Measurements from ENCODE around the gene SALL1. TPM values are rescaled to one million over a fixed set of nuclear protein-coding genes. Genes with fewer than 3 reads are reported as not detected.

Gene SALL1
- total and polyA plus RNA-seq, 2 of the 13 experiments (the other 11 are each of a cell fraction or from before 2014, with no cell fraction given) = 6.6 to 12.3 TPM

DNA sequence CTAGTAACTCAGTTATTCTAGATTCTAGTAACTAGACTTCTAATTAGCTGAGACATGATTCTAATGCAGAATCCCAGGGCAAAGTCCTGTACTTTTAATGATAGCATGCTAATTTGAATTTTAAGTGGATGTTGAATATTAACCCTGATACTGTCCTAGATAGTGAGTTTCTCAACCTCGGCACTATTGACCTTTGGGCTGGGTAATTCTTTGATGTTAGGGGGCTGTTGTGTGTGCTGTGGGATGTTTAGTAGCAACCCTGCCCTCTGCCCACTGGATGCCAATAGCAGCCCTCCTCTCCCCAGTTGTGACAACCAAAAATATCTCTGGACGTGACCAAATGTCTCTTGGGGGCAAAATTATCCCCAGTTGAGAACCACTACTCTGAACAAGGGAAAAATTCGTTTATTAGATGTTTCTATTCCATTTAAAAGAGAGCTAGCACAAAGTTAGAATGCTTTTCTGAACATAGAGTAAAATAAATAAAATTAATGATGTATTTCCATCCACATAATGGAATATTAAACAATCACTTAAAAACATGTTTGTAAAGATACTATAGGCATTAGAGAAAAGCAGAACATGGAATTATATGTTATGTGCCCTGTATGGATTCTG is 30.2 kb downstream of the SALL1 start (continued):
- TF ChIP-seq, protein P1, sequence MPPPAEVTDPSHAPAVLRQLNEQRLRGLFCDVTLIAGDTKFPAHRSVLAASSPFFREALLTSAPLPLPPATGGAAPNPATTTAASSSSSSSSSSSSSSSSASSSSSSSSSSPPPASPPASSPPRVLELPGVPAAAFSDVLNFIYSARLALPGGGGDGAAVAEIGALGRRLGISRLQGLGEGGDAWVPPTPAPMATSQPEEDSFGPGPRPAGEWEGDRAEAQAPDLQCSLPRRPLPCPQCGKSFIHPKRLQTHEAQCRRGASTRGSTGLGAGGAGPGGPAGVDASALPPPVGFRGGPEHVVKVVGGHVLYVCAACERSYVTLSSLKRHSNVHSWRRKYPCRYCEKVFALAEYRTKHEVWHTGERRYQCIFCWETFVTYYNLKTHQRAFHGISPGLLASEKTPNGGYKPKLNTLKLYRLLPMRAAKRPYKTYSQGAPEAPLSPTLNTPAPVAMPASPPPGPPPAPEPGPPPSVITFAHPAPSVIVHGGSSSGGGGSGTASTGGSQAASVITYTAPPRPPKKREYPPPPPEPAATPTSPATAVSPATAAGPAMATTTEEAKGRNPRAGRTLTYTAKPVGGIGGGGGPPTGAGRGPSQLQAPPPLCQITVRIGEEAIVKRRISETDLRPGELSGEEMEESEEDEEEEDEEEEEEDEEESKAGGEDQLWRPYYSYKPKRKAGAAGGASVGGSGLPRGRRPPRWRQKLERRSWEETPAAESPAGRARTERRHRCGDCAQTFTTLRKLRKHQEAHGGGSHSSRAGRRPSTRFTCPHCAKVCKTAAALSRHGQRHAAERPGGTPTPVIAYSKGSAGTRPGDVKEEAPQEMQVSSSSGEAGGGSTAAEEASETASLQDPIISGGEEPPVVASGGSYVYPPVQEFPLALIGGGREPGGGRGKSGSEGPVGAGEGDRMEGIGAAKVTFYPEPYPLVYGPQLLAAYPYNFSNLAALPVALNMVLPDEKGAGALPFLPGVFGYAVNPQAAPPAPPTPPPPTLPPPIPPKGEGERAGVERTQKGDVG (CRISPR knock-in tag; IDR thresholded peaks at IDR 0.05; ENCODE audit: borderline replicate concordance) = no peak
- TF ChIP-seq SP140L (CRISPR knock-in tag; IDR thresholded peaks at IDR 0.05; ENCODE audit: borderline replicate concordance) (0 out of 2 replicates have a peak, but pooled peaks have one; percentile 65), DMAP1 (CRISPR knock-in tag; IDR thresholded peaks at IDR 0.05) (peak; percentile 46; the same call in 1 of the 2 replicates), PHF20 (CRISPR knock-in tag; IDR thresholded peaks at IDR 0.05) (no peak), STAG1 (CRISPR knock-in tag; IDR thresholded peaks at IDR 0.05) (peak; percentile 38), CBFB (CRISPR knock-in tag; IDR thresholded peaks at IDR 0.05) (peak; percentile 52; the same call in 1 of the 2 replicates), HOXA5 (CRISPR knock-in tag; IDR thresholded peaks at IDR 0.05) (peak; percentile 63; the same call in 1 of the 2 replicates), RARA (CRISPR knock-in tag; IDR thresholded peaks at IDR 0.05) (peak; percentile 85), GZF1 (CRISPR knock-in tag; IDR thresholded peaks at IDR 0.05) (no peak), ZFP1 (CRISPR knock-in tag; IDR thresholded peaks at IDR 0.05) (peak; percentile 87; the same call in 1 of the 2 replicates), KDM4B (CRISPR knock-in tag; IDR thresholded peaks at IDR 0.05) (0 out of 2 replicates have a peak, but pooled peaks have one; percentile 67), SIN3A (IDR thresholded peaks at IDR 0.05; ENCODE audit: borderline replicate concordance, low read depth, low read length) (no peak), KAT8 (CRISPR knock-in tag; IDR thresholded peaks at IDR 0.05) (peak; percentile 53; the same call in 1 of the 2 replicates), NR2F6 (IDR thresholded peaks at IDR 0.05) (peak; percentile 95), NR2F6 (CRISPR knock-in tag; IDR thresholded peaks at IDR 0.05) (peak; percentile 94)
- TF ChIP-seq, protein P2, sequence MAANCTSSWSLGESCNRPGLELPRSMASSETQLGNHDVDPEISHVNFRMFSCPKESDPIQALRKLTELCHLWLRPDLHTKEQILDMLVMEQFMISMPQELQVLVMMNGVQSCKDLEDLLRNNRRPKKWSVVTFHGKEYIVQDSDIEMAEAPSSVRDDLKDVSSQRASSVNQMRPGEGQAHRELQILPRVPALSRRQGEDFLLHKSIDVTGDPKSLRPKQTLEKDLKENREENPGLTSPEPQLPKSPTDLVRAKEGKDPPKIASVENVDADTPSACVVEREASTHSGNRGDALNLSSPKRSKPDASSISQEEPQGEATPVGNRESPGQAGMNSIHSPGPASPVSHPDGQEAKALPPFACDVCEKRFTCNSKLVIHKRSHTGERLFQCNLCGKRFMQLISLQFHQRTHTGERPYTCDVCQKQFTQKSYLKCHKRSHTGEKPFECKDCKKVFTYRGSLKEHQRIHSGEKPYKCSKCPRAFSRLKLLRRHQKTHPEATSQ (CRISPR knock-in tag; IDR thresholded peaks at IDR 0.05; ENCODE audit: borderline replicate concordance) = 0 out of 2 replicates have a peak, but pooled peaks have one; percentile 14
- TF ChIP-seq, protein P3, sequence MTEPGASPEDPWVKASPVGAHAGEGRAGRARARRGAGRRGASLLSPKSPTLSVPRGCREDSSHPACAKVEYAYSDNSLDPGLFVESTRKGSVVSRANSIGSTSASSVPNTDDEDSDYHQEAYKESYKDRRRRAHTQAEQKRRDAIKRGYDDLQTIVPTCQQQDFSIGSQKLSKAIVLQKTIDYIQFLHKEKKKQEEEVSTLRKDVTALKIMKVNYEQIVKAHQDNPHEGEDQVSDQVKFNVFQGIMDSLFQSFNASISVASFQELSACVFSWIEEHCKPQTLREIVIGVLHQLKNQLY (CRISPR knock-in tag; IDR thresholded peaks at IDR 0.05) = peak; percentile 91

All from HepG2 (cell line).